ENCODE data around the gene CTBP1.
"Not testable (repeated sequence)": the region's sequence is repeated elsewhere in the genome, so short reads cannot be mapped to it uniquely, and the experiment has no call there.

GRCh38 chr4:1237261-1237660 is 11.7 kb downstream of the CTBP1 start:
- not testable (repeated sequence) for TF ChIP-seq CTCF (optimal IDR thresholded peaks at IDR 0.05 in 1 of 3, IDR thresholded peaks at IDR 0.05 in 1 of 3, conservative IDR thresholded peaks at IDR 0.05 in 1 of 3; ENCODE audit: extremely low read depth in 1 of 3, insufficient read depth in 2 of 3, low read length in 3 of 3); EZH2 (IDR thresholded peaks at IDR 0.05; ENCODE audit: low read length)

Measured in keratinocyte (primary cell).